ENCODE data around the gene ATOX1.

Gene ATOX1

DNA sequence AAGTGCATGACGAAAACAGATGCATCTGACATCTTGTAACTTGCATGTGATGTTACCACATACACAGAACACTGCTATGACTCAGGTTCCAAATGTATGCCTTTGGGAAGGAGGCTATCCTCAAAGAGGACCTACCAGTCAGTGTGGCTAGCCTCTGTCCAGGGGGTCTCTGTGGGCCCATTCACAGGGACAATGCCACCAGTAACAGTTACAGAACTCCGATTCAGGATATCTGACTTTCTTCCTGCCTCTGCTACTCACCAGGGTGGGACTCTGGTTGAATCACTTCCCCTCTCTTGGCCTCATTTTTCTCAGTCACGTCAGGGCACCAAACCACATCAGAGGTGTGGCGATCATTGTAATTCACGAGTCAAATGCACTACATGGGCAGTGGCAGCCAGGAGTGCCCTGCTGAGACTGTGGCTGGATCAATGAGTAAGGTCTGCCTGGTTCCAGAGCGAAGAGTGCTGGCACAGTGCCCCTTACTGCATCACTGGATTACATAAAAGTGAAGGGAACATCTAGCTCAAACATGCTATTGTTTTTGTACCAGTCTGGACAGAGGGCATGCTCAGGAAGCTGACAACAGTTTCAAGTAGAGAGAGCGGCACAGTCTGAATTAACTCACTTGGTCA, 13.2 kb downstream of the ATOX1 start:
- H3K27ac ChIP-seq (ENCODE audit: low read depth, low read length) = no peak overlapping the region
- peaks cover 21 to 37% of the 10 kb centered on the region in 2 donors for H3K36me3 ChIP-seq (ENCODE audit: control insufficient read depth in 1 of 2, insufficient read depth in 2 of 2, low read length in 2 of 2)

DNA sequence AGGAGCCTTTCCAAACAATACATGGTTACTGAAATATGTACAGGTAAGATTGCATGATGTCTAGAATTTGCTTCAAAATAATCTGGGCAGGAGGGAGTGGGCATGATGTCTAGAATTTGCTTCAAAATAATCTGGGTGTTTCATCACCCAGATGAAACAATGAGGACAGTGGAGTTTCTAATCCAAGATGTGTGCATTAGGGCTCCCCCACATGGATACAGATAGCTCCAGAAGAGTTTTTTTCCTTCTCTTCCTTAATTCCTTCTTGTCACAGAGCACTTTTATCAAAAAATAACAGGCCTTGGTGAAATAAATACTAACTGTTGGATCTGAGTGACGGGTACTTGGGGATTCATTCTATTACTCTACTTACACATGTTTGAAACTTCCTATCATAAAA, 14.9 kb downstream of the ATOX1 start:
- Histone ChIP-seq H3K4me3 (ENCODE audit: low read depth in 1 of 2, low read length in 2 of 2) (no peak overlapping the region), H3K4me1 (ENCODE audit: control insufficient read depth in 1 of 2, insufficient read depth in 2 of 2, low read length in 2 of 2) (peaks cover 13 to 15% of the 10 kb centered on the region in 2 donors), H3K9me3 (ENCODE audit: control insufficient read depth in 1 of 2, low read length in 2 of 2) (no peaks in the 10 kb centered on the region), H3K36me3 (ENCODE audit: control insufficient read depth in 1 of 2, insufficient read depth in 2 of 2, low read length in 2 of 2) (peaks cover 21 to 37% of the 10 kb centered on the region in 2 donors), H3K27ac (ENCODE audit: low read depth, low read length) (no peak overlapping the region), H3K9ac (ENCODE audit: low read depth in 1 of 2, low read length in 2 of 2) (no peak overlapping the region), H3K27me3 (ENCODE audit: control insufficient read depth in 1 of 2, insufficient read depth in 2 of 2, low read length in 2 of 2) (no peaks in the 10 kb centered on the region)

More for the DNA sequence above, 13.2 kb downstream of the ATOX1 start:
- Histone ChIP-seq H3K4me3 (ENCODE audit: low read depth in 1 of 2, low read length in 2 of 2) (no peak overlapping the region), H3K27me3 (ENCODE audit: control insufficient read depth in 1 of 2, insufficient read depth in 2 of 2, low read length in 2 of 2) (no peaks in the 10 kb centered on the region), H3K4me1 (ENCODE audit: control insufficient read depth in 1 of 2, insufficient read depth in 2 of 2, low read length in 2 of 2) (peaks cover 13 to 15% of the 10 kb centered on the region in 2 donors), H3K9ac (ENCODE audit: low read depth in 1 of 2, low read length in 2 of 2) (peak overlapping the region in 1 of 2 donors; percentile 25), H3K9me3 (ENCODE audit: control insufficient read depth in 1 of 2, low read length in 2 of 2) (no peaks in the 10 kb centered on the region)

GRCh38 chr5:151742870-151743294, 15.5 kb downstream of the ATOX1 start:
- Histone ChIP-seq H3K9ac (ENCODE audit: low read depth in 1 of 2, low read length in 2 of 2) (no peak overlapping the region), H3K27me3 (ENCODE audit: control insufficient read depth in 1 of 2, insufficient read depth in 2 of 2, low read length in 2 of 2) (no peaks in the 10 kb centered on the region), H3K4me3 (ENCODE audit: low read depth in 1 of 2, low read length in 2 of 2) (no peak overlapping the region), H3K9me3 (ENCODE audit: control insufficient read depth in 1 of 2, low read length in 2 of 2) (no peaks in the 10 kb centered on the region), H3K27ac (ENCODE audit: low read depth, low read length) (no peak overlapping the region), H3K4me1 (ENCODE audit: control insufficient read depth in 1 of 2, insufficient read depth in 2 of 2, low read length in 2 of 2) (peaks cover 13 to 15% of the 10 kb centered on the region in 2 donors), H3K36me3 (ENCODE audit: control insufficient read depth in 1 of 2, insufficient read depth in 2 of 2, low read length in 2 of 2) (peaks cover 21 to 34% of the 10 kb centered on the region in 2 donors)

DNA sequence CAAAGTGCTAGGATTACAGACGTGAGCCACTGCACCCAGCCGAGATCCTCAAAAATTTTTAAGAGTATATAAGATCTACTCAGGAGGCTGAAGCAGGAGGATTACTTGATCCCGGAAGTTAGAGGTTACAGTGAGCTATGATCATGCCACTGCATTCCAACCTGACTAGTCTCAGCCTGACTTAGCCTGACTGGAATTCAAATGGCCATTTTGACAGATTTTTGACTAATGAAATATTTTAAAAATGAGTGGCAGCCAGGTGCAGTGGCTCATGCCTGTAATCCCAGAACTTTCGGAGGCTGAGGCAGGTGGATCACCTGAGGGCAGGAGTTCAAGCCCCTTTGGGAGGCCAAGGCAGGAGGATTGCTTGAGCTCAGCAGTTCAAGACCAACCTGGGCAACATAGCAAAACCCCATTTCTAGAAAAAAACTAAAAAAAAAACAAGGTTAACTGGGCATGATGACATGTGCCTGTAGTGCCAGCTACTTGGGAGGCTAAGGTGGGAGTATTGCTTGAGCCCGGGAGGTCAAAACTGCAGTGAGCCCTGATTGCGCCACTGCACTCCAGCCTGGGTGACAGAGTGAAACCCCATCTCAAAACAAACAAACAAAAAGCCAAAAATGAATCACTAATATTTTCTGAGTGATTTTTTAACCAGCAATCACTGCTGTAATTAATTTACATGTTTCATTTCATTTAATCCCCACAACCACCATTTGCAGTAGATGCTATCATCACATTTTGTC, 16.6 kb downstream of the ATOX1 start:
- no peaks in the 10 kb centered on the region for H3K27me3 ChIP-seq (ENCODE audit: control insufficient read depth in 1 of 2, insufficient read depth in 2 of 2, low read length in 2 of 2)
- no peak overlapping the region for H3K4me3 ChIP-seq (ENCODE audit: low read depth in 1 of 2, low read length in 2 of 2)
- peaks cover 21 to 34% of the 10 kb centered on the region in 2 donors for H3K36me3 ChIP-seq (ENCODE audit: control insufficient read depth in 1 of 2, insufficient read depth in 2 of 2, low read length in 2 of 2)
- H3K9me3 ChIP-seq (ENCODE audit: control insufficient read depth in 1 of 2, low read length in 2 of 2) = no peaks in the 10 kb centered on the region
- peaks cover 13 to 15% of the 10 kb centered on the region in 2 donors for H3K4me1 ChIP-seq (ENCODE audit: control insufficient read depth in 1 of 2, insufficient read depth in 2 of 2, low read length in 2 of 2)
- no peak overlapping the region for H3K27ac ChIP-seq (ENCODE audit: low read depth, low read length)
- H3K9ac ChIP-seq (ENCODE audit: low read depth in 1 of 2, low read length in 2 of 2) = no peak overlapping the region

- no peaks in the 10 kb centered on the region for H3K27me3 ChIP-seq (ENCODE audit: control insufficient read depth in 1 of 2, insufficient read depth in 2 of 2, low read length in 2 of 2)
- peaks cover 13 to 15% of the 10 kb centered on the region in 2 donors for H3K4me1 ChIP-seq (ENCODE audit: control insufficient read depth in 1 of 2, insufficient read depth in 2 of 2, low read length in 2 of 2)
- H3K9ac ChIP-seq (ENCODE audit: low read depth in 1 of 2, low read length in 2 of 2) = no peak overlapping the region
- no peak overlapping the region for H3K4me3 ChIP-seq (ENCODE audit: low read depth in 1 of 2, low read length in 2 of 2)
- no peaks in the 10 kb centered on the region for H3K9me3 ChIP-seq (ENCODE audit: control insufficient read depth in 1 of 2, low read length in 2 of 2)
- H3K27ac ChIP-seq (ENCODE audit: low read depth, low read length) = no peak overlapping the region
- peaks cover 21 to 29% of the 10 kb centered on the region in 2 donors for H3K36me3 ChIP-seq (ENCODE audit: control insufficient read depth in 1 of 2, insufficient read depth in 2 of 2, low read length in 2 of 2)
Observed at GRCh38 chr5:151740958-151741373, 17.5 kb downstream of the ATOX1 start.

DNA sequence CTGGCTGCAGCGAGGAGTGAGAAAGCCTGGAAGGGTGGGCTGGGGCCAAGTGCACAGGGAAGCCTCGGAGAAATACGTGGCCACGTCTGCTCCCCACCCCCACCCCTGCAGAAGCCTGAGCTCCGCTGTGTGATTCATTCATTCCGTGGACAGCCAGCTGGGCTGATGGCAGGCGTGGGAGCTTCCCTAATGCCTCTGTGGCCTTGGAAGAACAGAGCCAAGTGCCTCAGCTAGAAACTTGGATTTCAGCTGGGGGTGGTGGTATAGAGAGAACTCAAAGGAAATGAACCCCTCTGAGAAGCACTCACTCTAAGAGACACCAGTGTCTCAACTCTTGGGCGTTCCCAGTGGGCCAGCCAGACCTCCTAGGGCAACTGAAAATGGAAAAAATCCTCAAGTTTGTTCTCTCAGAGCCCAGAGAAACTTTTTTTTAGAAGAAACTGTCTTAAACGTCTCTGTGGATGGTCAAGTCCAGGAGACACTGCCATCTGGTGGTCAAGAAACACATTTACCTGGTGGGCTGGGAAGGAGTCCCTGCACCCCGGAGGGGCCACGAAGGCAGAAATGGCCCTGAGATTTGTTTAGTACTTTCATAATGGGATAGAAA, 18.0 kb downstream of the ATOX1 start:
- H3K9ac ChIP-seq (ENCODE audit: low read depth in 1 of 2, low read length in 2 of 2) = no peak overlapping the region
- H3K4me3 ChIP-seq (ENCODE audit: low read depth in 1 of 2, low read length in 2 of 2) = no peak overlapping the region
- peaks cover 11 to 13% of the 10 kb centered on the region in 2 donors for H3K4me1 ChIP-seq (ENCODE audit: control insufficient read depth in 1 of 2, insufficient read depth in 2 of 2, low read length in 2 of 2)
- H3K27ac ChIP-seq (ENCODE audit: low read depth, low read length) = no peak overlapping the region
- H3K9me3 ChIP-seq (ENCODE audit: control insufficient read depth in 1 of 2, low read length in 2 of 2) = no peaks in the 10 kb centered on the region
- peaks cover 16 to 24% of the 10 kb centered on the region in 2 donors for H3K36me3 ChIP-seq (ENCODE audit: control insufficient read depth in 1 of 2, insufficient read depth in 2 of 2, low read length in 2 of 2)
- H3K27me3 ChIP-seq (ENCODE audit: control insufficient read depth in 1 of 2, insufficient read depth in 2 of 2, low read length in 2 of 2) = no peaks in the 10 kb centered on the region

DNA sequence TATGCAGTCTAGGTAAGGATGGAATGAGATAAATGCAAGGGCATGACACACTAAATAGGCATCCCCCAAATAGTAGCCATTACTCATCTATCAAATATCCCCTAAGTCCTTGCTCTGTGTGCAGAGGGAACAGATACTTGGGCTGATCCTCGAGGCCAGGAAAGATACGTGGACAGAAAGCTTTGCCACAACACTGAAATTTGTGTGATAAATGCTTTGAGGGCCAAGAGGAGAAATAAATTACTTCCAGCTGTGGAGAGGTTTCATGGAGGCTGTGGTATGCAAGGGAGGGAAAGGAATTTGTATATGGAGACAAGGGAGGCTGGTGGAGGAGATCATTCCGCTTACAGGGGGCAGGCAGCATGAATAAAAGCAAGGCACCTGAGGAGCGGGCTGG, 18.5 kb downstream of the ATOX1 start:
- no peaks in the 10 kb centered on the region for H3K9me3 ChIP-seq (ENCODE audit: control insufficient read depth in 1 of 2, low read length in 2 of 2)
- no peak overlapping the region for H3K27ac ChIP-seq (ENCODE audit: low read depth, low read length)
- H3K4me1 ChIP-seq (ENCODE audit: control insufficient read depth in 1 of 2, insufficient read depth in 2 of 2, low read length in 2 of 2) = peaks cover 6 to 8% of the 10 kb centered on the region in 2 donors
- no peaks in the 10 kb centered on the region for H3K27me3 ChIP-seq (ENCODE audit: control insufficient read depth in 1 of 2, insufficient read depth in 2 of 2, low read length in 2 of 2)
- H3K36me3 ChIP-seq (ENCODE audit: control insufficient read depth in 1 of 2, insufficient read depth in 2 of 2, low read length in 2 of 2) = peaks cover 11 to 19% of the 10 kb centered on the region in 2 donors
- H3K9ac ChIP-seq (ENCODE audit: low read depth in 1 of 2, low read length in 2 of 2) = no peak overlapping the region
- H3K4me3 ChIP-seq (ENCODE audit: low read depth in 1 of 2, low read length in 2 of 2) = no peak overlapping the region

DNA sequence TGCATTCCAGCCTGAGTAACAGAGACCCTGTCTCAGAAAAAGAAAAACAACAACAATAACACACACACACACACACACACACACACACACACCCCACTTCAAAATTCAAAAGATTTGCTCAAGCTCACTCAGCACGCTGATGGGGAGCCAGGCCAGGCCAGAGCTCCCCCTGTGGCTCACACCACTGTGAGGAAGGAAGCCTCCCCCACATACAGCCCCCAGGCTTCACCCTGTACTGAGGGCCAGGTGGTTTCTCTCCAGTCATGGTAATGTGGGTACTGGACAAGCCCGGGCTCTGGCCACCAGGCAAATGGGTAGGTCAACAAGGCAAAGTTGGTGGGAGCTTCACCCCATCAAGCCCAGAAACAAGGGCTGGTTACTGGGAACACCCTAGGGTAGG, 19.0 kb downstream of the ATOX1 start:
- no peak overlapping the region for H3K4me3 ChIP-seq (ENCODE audit: low read depth in 1 of 2, low read length in 2 of 2)
- H3K27ac ChIP-seq (ENCODE audit: low read depth, low read length) = no peak overlapping the region
- H3K9me3 ChIP-seq (ENCODE audit: control insufficient read depth in 1 of 2, low read length in 2 of 2) = no peaks in the 10 kb centered on the region
- H3K4me1 ChIP-seq (ENCODE audit: control insufficient read depth in 1 of 2, insufficient read depth in 2 of 2, low read length in 2 of 2) = peaks cover 5% of the 10 kb centered on the region in 2 donors
- no peaks in the 10 kb centered on the region for H3K27me3 ChIP-seq (ENCODE audit: control insufficient read depth in 1 of 2, insufficient read depth in 2 of 2, low read length in 2 of 2)
- H3K9ac ChIP-seq (ENCODE audit: low read depth in 1 of 2, low read length in 2 of 2) = no peak overlapping the region
- peaks cover 7 to 13% of the 10 kb centered on the region in 2 donors for H3K36me3 ChIP-seq (ENCODE audit: control insufficient read depth in 1 of 2, insufficient read depth in 2 of 2, low read length in 2 of 2)

DNA sequence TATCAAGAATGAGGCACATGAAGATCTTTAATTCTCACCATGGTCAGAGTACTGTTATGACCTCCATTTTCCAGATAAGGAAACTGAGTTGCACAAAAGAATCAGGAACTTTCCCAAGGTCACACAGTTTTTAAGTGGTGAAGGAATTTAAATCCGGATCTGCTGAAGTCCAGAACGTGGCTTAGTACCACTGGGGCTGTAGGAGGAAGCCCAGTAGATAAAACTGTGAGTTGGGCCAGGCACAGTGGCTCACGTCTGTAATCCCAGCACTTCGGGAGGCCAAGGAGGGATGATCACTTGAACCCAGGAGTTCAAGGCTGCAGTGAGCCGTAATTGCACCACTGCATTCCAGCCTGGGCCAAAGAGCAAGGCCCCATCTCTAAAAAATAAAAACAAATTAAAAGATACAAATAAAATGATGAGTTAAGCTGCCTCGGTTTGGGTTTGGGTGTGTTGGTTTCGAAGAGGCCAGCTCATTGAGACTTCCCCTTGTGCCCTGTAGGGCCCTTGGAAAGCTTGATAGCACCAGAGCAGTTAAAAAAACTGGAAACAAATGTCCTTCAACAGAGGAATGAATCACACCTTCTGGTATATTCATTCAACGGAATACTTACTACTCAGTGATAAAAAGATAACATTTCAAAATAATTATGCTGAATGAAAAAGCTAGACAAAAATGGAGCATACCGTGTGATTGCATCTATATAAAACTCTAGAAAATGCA, 20.1 kb downstream of the ATOX1 start:
- Histone ChIP-seq H3K4me1 (ENCODE audit: control insufficient read depth in 1 of 2, insufficient read depth in 2 of 2, low read length in 2 of 2) (peaks cover 5% of the 10 kb centered on the region in 2 donors), H3K27me3 (ENCODE audit: control insufficient read depth in 1 of 2, insufficient read depth in 2 of 2, low read length in 2 of 2) (no peaks in the 10 kb centered on the region), H3K4me3 (ENCODE audit: low read depth in 1 of 2, low read length in 2 of 2) (no peak overlapping the region), H3K9ac (ENCODE audit: low read depth in 1 of 2, low read length in 2 of 2) (no peak overlapping the region), H3K27ac (ENCODE audit: low read depth, low read length) (no peak overlapping the region), H3K9me3 (ENCODE audit: control insufficient read depth in 1 of 2, low read length in 2 of 2) (no peaks in the 10 kb centered on the region), H3K36me3 (ENCODE audit: control insufficient read depth in 1 of 2, insufficient read depth in 2 of 2, low read length in 2 of 2) (peaks cover 6 to 7% of the 10 kb centered on the region in 2 donors)
